Fibroblast of lung (primary cell): ENCODE data around the gene SLIT1.

Source experiments
- EZH2 ChIP-seq: IDR thresholded peaks from 2 replicates; pipeline ENCODE4 v1.5.1; 2012; ENCODE audit warnings: low read length, control low read depth, mild to moderate bottlenecking; ENCODE audit errors: missing control alignments
- TF ChIP-seq, protein P1 (sequence below), 2 donors: IDR thresholded peaks in 1 of 2; conservative IDR thresholded peaks in 1 of 2; 1 replicate in 1 of 2; 2 replicates in 1 of 2; pipeline ENCODE4 v1.5.1; 2011 to 2012; ENCODE audit warnings: low read length in 2 of 2, control low read depth in 1 of 2, inconsistent platforms in 1 of 2, low read depth in 1 of 2, mild to moderate bottlenecking in 1 of 2

DNA sequence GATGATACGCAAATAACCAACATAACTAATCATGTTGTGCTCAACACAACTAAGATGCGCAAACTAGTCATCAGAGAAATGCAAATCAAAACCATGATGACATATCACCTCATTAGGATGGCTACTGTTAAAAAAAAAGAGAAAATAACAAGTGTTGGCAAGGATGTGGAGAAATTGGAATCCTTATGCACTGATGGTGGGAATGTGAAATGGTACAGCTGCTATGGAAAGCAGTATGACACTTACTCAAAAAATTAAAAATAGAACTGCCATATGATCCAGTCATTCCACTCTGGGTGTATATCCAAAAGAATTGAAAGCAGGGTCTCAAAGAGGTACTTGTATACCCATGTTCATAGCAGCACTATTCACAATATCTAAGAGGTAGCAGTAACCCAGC lies 42.9 kb downstream of the SLIT1 start:
- TF ChIP-seq, protein P1, sequence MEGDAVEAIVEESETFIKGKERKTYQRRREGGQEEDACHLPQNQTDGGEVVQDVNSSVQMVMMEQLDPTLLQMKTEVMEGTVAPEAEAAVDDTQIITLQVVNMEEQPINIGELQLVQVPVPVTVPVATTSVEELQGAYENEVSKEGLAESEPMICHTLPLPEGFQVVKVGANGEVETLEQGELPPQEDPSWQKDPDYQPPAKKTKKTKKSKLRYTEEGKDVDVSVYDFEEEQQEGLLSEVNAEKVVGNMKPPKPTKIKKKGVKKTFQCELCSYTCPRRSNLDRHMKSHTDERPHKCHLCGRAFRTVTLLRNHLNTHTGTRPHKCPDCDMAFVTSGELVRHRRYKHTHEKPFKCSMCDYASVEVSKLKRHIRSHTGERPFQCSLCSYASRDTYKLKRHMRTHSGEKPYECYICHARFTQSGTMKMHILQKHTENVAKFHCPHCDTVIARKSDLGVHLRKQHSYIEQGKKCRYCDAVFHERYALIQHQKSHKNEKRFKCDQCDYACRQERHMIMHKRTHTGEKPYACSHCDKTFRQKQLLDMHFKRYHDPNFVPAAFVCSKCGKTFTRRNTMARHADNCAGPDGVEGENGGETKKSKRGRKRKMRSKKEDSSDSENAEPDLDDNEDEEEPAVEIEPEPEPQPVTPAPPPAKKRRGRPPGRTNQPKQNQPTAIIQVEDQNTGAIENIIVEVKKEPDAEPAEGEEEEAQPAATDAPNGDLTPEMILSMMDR (conservative IDR thresholded peaks at IDR 0.05 in 1 of 2, IDR thresholded peaks at IDR 0.05 in 1 of 2; ENCODE audit: low read depth in 1 of 2, low read length in 2 of 2) = no peak
- no peak for TF ChIP-seq EZH2
